ENCODE measurements around the gene ZNF550.
"Not testable (repeated sequence)": the region's sequence is repeated elsewhere in the genome, so short reads cannot be mapped to it uniquely, and the experiment has no call there.

The ZNF550 gene

DNA sequence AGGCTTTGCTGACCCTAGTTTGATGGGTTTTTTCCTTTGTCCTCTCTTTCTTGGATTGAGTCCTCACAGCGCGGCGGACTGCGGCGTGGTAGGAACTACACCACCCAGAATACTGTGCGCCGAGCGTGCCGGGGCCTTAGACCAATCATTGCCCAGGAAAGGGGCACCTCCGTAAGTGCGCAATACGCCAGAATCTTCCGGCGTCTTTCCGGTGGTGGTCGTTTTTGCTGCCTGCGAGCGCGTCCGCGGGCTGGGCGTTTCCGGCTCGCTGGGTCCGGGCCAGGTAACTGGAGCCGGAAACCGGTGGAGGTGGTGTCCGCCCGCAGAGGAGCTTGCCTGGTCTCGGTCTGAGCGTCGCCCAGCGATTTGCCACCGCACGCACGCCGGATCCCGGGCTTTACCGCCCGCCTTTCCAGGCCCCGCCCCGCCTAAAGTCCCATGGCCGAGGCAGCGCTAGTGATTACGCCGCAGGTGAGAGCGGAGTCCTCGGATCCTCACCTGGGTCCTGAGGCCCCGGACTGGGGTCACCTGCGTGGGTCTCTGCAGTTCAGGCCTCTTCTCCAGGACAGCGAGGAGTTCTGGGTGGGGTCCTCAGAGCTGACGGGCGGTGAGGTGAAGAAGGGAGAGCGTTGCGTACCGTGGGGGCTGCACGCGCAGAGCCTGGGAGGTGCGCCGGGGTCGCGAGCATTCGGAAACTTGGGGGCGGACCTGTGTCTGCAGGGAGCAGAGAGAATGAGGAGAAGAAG, 32.4 kb downstream of the ZNF550 start, which contains the start of gene ZNF549:
ZNF549 (plus strand) TSS at position 221 of the 746 bp plus-strand sequence; CDS start at position 439, 218 bp downstream.
- peak; percentile 65 for DNase-seq (ENCODE audit: low read depth in 2 of 2)

DNA sequence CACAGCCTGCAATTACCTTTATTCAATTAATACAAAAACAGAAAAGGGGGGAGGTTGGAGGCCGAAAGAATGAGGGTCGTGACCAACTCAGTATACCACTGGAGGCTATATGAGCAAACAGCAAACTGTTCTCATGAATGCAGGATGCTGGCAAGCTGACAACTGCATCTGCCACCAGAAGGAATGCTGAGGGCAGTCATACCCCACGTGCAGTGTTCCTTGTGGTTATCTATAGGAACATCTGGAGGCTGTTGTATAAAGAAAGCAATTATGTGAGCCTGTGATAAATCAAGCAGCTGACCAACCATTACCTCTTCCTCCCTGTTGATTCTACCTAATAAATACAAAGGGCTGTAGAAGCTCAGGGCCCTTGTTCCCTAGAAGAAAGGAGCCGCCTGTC, 41.6 kb downstream of the ZNF550 start:
- not testable (repeated sequence) for DNase-seq (ENCODE audit: low read depth in 2 of 2)

DNA sequence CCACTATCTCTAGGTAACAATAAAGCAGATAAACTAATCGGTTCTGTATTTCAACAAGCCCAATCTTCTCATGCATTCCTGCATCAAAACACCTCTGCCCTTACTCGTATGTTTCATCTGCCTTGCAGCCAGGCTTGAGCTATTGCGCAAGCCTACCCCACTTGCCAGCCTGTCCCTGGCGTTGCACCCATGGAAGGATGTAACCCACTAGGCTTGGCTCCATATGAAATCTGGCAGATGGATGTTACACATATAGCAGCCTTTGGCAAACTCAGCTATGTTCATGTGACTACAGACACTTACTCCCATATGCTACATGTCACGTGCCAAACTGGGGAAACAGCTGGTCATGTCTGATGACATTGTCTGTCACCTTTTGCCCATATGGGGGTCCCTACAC, 44.4 kb downstream of the ZNF550 start:
- DNase-seq (ENCODE audit: low read depth in 2 of 2), result no peak

GRCh38 chr19:57512845-57513244, 46.8 kb downstream of the ZNF550 start:
- no peak for DNase-seq (ENCODE audit: low read depth in 2 of 2)

- no peak for DNase-seq (ENCODE audit: low read depth in 2 of 2)
Observed at GRCh38 chr19:57511484-57511883, 48.2 kb downstream of the ZNF550 start.

DNA sequence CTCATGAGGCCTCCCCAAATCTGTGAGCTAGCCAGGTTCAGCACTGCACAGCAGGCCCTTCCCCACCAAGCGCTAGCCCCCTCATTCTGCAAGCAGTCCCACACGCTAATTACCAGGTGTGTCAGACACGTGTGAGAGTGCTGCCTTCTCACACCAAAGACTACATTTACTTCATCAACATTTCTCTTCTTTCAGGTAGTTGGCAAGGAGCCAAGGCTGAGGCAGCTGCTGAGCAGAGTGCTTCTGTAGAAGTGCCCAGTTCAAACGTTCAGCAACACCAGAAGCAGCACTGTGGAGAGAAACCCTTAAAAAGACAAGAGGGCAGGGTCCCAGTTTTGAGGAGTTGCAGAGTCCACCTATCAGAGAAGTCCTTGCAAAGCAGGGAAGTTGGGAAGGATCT, 53.5 kb downstream of the ZNF550 start:
- no peak for DNase-seq (ENCODE audit: low read depth in 2 of 2)

DNA sequence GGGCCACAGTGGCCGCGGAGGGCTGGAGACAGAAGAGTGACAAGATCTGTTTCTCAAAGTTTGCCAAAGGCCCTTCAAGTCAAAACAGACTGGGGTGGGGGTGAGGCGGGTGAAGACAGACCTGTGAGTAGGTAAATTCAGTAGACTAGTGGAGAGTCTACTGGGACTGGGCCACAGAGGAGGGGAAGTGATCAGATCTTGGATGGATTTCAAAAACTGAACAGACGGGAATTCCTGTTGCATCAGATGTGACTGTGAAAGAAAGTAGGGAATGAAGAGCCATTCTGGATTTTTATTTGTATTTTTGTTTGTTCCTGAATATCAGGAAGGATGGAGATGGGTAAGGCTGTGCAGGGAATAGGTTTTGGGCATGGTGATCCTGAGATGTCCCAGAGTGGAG, 59.3 kb downstream of the ZNF550 start:
- DNase-seq (ENCODE audit: low read depth in 2 of 2), result not testable (repeated sequence)

DNA sequence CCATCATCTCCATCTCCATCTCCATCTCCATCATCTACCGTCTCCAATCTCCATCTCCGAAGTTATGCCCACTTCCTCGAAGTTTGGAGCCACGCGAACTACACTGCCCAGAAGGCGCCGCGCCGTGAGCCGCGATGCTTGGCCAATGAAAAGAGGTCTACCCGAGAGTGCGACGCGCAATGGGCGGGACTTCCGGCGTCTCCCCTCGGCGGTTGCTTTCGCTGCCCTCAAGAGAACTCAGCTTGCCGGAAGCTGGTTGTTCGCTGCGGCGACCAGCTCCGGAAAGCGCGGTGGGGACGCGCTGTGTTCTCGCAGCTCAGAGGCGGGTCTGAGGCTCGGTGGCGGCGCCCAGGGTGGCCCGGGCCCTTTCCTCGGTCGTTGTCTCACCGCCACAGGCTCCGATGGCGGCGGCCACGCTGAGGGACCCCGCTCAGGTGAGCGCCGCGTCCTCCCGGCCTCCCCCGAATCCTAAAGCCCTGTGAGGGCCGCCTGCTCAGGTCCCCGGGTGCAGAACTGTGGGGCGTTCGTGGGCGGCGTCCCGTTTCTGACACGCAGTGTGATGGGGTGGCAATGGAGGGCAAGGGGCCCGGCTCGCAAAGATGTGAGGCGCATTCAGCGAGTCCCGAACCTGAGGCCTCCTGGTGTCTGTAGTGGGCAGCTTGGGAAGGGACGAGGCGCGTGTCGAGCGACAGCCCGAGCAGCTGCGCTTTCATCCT, 59.8 kb downstream of the ZNF550 start, which contains the start of gene ZNF773:
ZNF773 (plus strand) TSS at position 259 of the 716 bp plus-strand sequence; CDS start at position 402, 143 bp downstream.
- peak; percentile 86 to 88 for DNase-seq (ENCODE audit: low read depth in 2 of 2)

- DNase-seq (ENCODE audit: low read depth in 2 of 2), result not testable (repeated sequence)
Observed at GRCh38 chr19:57499332-57499679, 60.4 kb downstream of the ZNF550 start.

DNA sequence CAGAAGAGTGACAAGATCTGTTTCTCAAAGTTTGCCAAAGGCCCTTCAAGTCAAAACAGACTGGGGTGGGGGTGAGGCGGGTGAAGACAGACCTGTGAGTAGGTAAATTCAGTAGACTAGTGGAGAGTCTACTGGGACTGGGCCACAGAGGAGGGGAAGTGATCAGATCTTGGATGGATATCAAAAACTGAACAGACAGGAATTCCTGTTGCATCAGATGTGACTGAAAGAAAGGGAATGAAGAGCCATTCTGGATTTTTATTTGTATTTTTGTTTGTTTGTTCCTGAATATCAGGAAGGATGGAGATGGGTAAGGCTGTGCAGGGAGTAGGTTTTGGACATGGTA, 71.4 kb downstream of the ZNF550 start:
- not testable (repeated sequence) for DNase-seq (ENCODE audit: low read depth in 2 of 2)

DNA sequence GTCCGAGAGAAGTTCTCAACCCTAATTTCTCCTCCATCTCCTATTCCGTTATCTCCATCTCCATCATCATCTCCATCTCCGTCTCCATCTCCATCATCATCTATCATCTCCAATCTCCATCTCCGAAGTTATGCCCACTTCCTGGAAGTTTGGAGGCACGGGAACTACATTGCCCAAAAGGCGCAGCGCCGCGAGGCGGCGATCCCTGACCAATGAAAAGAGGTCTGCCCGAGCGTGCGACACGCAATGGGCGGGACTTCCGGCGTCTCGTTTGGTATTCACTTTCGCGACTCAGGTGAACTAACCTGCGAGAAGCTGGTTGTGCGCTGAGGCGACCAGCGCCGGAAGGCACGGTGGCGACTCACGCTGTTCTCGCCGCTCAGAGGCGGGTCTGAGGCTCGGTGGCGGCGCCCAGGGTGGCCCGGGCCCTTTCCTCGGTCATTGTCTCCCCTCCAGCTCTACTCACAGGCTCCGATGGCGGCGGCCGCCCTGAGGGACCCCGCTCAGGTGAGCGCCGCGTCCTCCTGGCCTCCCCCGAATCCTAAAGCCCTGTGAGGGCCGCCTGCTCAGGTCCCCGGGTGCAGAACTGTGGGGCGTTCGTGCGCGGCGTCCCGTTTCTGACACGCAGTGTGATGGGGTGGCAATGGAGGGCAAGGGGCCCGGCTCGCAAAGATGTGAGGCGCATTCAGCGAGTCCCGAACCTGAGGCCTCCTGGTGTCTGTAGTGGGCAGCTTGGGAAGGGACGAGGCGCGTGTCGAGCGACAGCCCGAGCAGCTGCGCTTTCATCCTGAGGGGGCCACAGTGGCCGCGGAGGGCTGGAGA, 72.0 kb downstream of the ZNF550 start, which contains the start of gene ZNF419:
ZNF419 (plus strand) TSS at position 274 of the 822 bp plus-strand sequence; CDS start at position 475, 201 bp downstream.
- peak; percentile 84 to 87 for DNase-seq (ENCODE audit: low read depth in 2 of 2)

All from stimulated activated CD4-positive, alpha-beta T cell treated with anti-CD3 and anti-CD28 coated beads, Interleukin-1b, Interleukin-23, amount 100 ng/mL, for 1 hour (primary cell).